IPS DF 6.9 (cell line): Measurements from ENCODE around the gene FAM149A.

Experiments
- DNase-seq: peaks from one replicate; pipeline ENCODE4 v3.0.0-alpha.2; 2013; ENCODE audit warnings: low read depth, low spot score
- H3K27ac ChIP-seq: one replicate; pipeline ENCODE4 v1.5.1; 2013; ENCODE audit warnings: low read length, control low read depth
- H3K27me3 ChIP-seq: 2 replicates; pipeline ENCODE4 v1.6.1; 2013; ENCODE audit warnings: mild to moderate bottlenecking, low read length; ENCODE audit not compliant: control insufficient read depth, insufficient read depth
- H3K36me3 ChIP-seq: 2 replicates; pipeline ENCODE4 v1.6.1; 2013; ENCODE audit warnings: low read length; ENCODE audit not compliant: control insufficient read depth, insufficient read depth
- H3K4me1 ChIP-seq: 2 replicates; pipeline ENCODE4 v1.6.1; 2013; ENCODE audit warnings: low read length; ENCODE audit not compliant: control insufficient read depth, insufficient read depth
- H3K4me3 ChIP-seq: 2 replicates; pipeline ENCODE4 v1.5.1; 2013; ENCODE audit warnings: mild to moderate bottlenecking, low read length
- H3K9me3 ChIP-seq: 2 replicates; pipeline ENCODE4 v1.6.1; 2013; ENCODE audit warnings: low read length, inconsistent platforms; ENCODE audit not compliant: control insufficient read depth, insufficient read depth
- WGBS: extraction: QIAGEN DNeasy Blood & Tissue Kit; methylation state at CpG from one replicate; pipeline ENCODE4 v1.1.7; 2013; ENCODE audit warnings: mixed read lengths, missing lambda C conversion rate; ENCODE audit not compliant: insufficient read length, insufficient coverage; 5-methylcytosine and 5-hydroxymethylcytosine counted together

Gene FAM149A

GRCh38 chr4:186104890-186105646 is 564 bp downstream of the FAM149A start:
- Histone ChIP-seq H3K27ac (no peak overlapping the region), H3K4me1 (peaks cover 2% of the 10 kb centered on the region), H3K9me3 (no peaks in the 10 kb centered on the region), H3K4me3 (peak overlapping the region; percentile 52; the same call in 1 of the 2 replicates), H3K27me3 (peaks cover 5% of the 10 kb centered on the region; the same call in 1 of the 2 replicates), H3K36me3 (no peaks in the 10 kb centered on the region; the same call in 1 of the 2 replicates)
- DNase-seq: no peak
- WGBS: no CpG with 5 or more reads among the region's 83 CpGs

- no peak for DNase-seq
- Histone ChIP-seq H3K4me1 (peaks cover 2% of the 10 kb centered on the region), H3K27ac (no peak overlapping the region), H3K4me3 (peak overlapping the region; percentile 52; the same call in 1 of the 2 replicates), H3K9me3 (no peaks in the 10 kb centered on the region), H3K36me3 (no peaks in the 10 kb centered on the region; the same call in 1 of the 2 replicates), H3K27me3 (peaks cover 5% of the 10 kb centered on the region; the same call in 1 of the 2 replicates)
- no CpG with 5 or more reads among the region's 17 CpGs for WGBS
These were observed 1.3 kb downstream of the FAM149A start for GRCh38 chr4:186105647-186106321.

- no peaks in the 10 kb centered on the region; the same call in 1 of the 2 replicates for H3K36me3 ChIP-seq
- no CpG with 5 or more reads among the region's 4 CpGs for WGBS
- H3K27ac ChIP-seq: no peak overlapping the region
- no peak overlapping the region for H3K4me3 ChIP-seq
- DNase-seq: no peak
- H3K9me3 ChIP-seq: no peaks in the 10 kb centered on the region
- H3K27me3 ChIP-seq: peaks cover 5% of the 10 kb centered on the region; the same call in 1 of the 2 replicates
- H3K4me1 ChIP-seq: peaks cover 2% of the 10 kb centered on the region
These were observed 3.4 kb downstream of the FAM149A start for GRCh38 chr4:186107947-186108346.

GRCh38 chr4:186108391-186108790 is 3.9 kb downstream of the FAM149A start:
- Histone ChIP-seq H3K9me3 (no peaks in the 10 kb centered on the region), H3K27ac (no peak overlapping the region), H3K27me3 (peaks cover 5% of the 10 kb centered on the region; the same call in 1 of the 2 replicates), H3K4me3 (no peak overlapping the region), H3K36me3 (no peaks in the 10 kb centered on the region; the same call in 1 of the 2 replicates), H3K4me1 (peaks cover 2% of the 10 kb centered on the region)
- no CpG with 5 or more reads among the region's 3 CpGs for WGBS
- no peak for DNase-seq

- Histone ChIP-seq H3K9me3 (no peaks in the 10 kb centered on the region), H3K36me3 (no peaks in the 10 kb centered on the region; the same call in 1 of the 2 replicates), H3K27ac (no peak overlapping the region), H3K4me1 (peaks cover under 1% of the 10 kb centered on the region; the same call in 1 of the 2 replicates), H3K4me3 (no peak overlapping the region), H3K27me3 (peaks cover 3% of the 10 kb centered on the region; the same call in 1 of the 2 replicates)
- no peak for DNase-seq
- no CpG with 5 or more reads among the region's 4 CpGs for WGBS
These were observed 4.7 kb downstream of the FAM149A start for GRCh38 chr4:186109245-186109644.

- no peaks in the 10 kb centered on the region for H3K36me3 ChIP-seq
- H3K27ac ChIP-seq: no peak overlapping the region
- H3K4me1 ChIP-seq: no peaks in the 10 kb centered on the region
- no peaks in the 10 kb centered on the region for H3K9me3 ChIP-seq
- no peaks in the 10 kb centered on the region for H3K27me3 ChIP-seq
- no CpG with 5 or more reads among the region's 2 CpGs for WGBS
- H3K4me3 ChIP-seq: no peak overlapping the region
- no peak for DNase-seq
These were observed 12.2 kb downstream of the FAM149A start for GRCh38 chr4:186116697-186117096.

GRCh38 chr4:186118582-186118981 is 14.1 kb downstream of the FAM149A start:
- Histone ChIP-seq H3K4me3 (no peak overlapping the region), H3K4me1 (no peaks in the 10 kb centered on the region), H3K27me3 (no peaks in the 10 kb centered on the region), H3K36me3 (no peaks in the 10 kb centered on the region), H3K9me3 (no peaks in the 10 kb centered on the region), H3K27ac (no peak overlapping the region)
- DNase-seq: no peak
- no CpG with 5 or more reads among the region's 7 CpGs for WGBS

- WGBS: no CpG with 5 or more reads among the region's 2 CpGs
- Histone ChIP-seq H3K27me3 (no peaks in the 10 kb centered on the region), H3K36me3 (no peaks in the 10 kb centered on the region), H3K4me1 (no peaks in the 10 kb centered on the region), H3K9me3 (no peaks in the 10 kb centered on the region), H3K27ac (no peak overlapping the region), H3K4me3 (no peak overlapping the region)
- no peak for DNase-seq
These were observed 16.6 kb downstream of the FAM149A start for GRCh38 chr4:186121057-186121456.

- Histone ChIP-seq H3K4me1 (peaks cover 5% of the 10 kb centered on the region), H3K27ac (no peak overlapping the region), H3K4me3 (no peak overlapping the region), H3K27me3 (no peaks in the 10 kb centered on the region), H3K9me3 (no peaks in the 10 kb centered on the region), H3K36me3 (no peaks in the 10 kb centered on the region)
- WGBS: no CpG with 5 or more reads among the region's 3 CpGs
- no peak for DNase-seq
These were observed 24.3 kb downstream of the FAM149A start for GRCh38 chr4:186128842-186129241.

GRCh38 chr4:186131935-186132334 is 27.4 kb downstream of the FAM149A start:
- peaks cover 5% of the 10 kb centered on the region for H3K4me1 ChIP-seq
- WGBS: no CpG with 5 or more reads among the region's 2 CpGs
- no peak for DNase-seq
- H3K27ac ChIP-seq: no peak overlapping the region
- no peaks in the 10 kb centered on the region for H3K27me3 ChIP-seq
- H3K9me3 ChIP-seq: no peaks in the 10 kb centered on the region
- H3K36me3 ChIP-seq: no peaks in the 10 kb centered on the region
- no peak overlapping the region for H3K4me3 ChIP-seq
